22Rv1 (cell line): Measurements from ENCODE around the gene CFAP61.

ENCODE experiments used
- H3K27ac ChIP-seq: fragments of 450-650 bp; 2 replicates; pipeline ENCODE4 v1.5.1; 2017
- ZFX ChIP-seq: fragments of 450-650 bp; IDR thresholded peaks from 2 replicates; pipeline ENCODE4 v1.6.1; 2017; ENCODE audit warnings: antibody characterized with exemption, borderline replicate concordance
- TF ChIP-seq, protein P1 (sequence below): fragments of 450-650 bp; IDR thresholded peaks from 2 replicates; pipeline ENCODE4 v1.5.1; 2017; ENCODE audit warnings: mild to moderate bottlenecking

Gene CFAP61

DNA sequence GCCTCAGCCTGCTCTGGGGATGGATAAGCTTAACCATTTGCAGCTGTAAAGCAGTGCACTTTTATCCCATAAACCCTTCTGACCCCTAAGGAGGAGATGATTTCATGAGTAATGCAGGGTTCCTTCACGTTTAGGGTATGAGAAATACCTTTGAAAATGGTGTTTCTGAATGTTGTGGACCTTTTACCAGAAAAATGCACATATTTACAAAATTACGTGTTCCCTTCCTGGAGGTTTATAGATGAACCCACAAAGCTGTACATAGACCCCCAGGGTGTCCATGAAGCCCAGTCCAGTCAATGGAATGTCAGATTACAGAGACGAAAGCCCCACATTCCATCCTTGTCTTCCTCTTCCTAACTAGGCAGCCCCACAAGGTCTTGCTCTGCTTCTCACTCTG lies 237.0 kb downstream of the CFAP61 start:
- H3K27ac ChIP-seq, result no peak overlapping the region
- TF ChIP-seq, protein P1, sequence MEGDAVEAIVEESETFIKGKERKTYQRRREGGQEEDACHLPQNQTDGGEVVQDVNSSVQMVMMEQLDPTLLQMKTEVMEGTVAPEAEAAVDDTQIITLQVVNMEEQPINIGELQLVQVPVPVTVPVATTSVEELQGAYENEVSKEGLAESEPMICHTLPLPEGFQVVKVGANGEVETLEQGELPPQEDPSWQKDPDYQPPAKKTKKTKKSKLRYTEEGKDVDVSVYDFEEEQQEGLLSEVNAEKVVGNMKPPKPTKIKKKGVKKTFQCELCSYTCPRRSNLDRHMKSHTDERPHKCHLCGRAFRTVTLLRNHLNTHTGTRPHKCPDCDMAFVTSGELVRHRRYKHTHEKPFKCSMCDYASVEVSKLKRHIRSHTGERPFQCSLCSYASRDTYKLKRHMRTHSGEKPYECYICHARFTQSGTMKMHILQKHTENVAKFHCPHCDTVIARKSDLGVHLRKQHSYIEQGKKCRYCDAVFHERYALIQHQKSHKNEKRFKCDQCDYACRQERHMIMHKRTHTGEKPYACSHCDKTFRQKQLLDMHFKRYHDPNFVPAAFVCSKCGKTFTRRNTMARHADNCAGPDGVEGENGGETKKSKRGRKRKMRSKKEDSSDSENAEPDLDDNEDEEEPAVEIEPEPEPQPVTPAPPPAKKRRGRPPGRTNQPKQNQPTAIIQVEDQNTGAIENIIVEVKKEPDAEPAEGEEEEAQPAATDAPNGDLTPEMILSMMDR, result no peak
- no peak for TF ChIP-seq ZFX

GRCh38 chr20:20292472-20292871 lies 240.1 kb downstream of the CFAP61 start:
- H3K27ac ChIP-seq, result no peak overlapping the region
- TF ChIP-seq, protein P1, result no peak
- no peak for TF ChIP-seq ZFX

DNA sequence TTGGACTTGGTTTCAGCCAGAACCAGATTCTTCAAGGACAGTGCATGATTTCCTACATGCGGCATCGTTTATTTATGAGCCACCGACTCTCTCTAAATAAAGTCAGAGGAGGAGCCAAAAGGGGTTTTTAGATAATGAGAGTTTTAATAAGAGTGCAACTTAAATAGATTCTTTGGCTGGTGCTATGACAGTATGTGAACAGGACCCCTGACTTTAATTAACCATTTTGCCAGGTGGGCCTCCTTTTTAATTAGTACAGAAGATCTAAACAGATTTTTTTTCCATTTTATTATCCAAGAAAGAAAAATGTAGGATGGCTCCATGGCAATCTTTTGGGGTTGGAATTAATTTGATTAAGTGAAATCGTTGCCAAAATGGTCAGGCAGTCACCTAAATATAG lies 240.8 kb downstream of the CFAP61 start:
- H3K27ac ChIP-seq, result no peak overlapping the region
- TF ChIP-seq, protein P1, result no peak
- TF ChIP-seq ZFX, result no peak

- H3K27ac ChIP-seq, result no peak overlapping the region
Observed at GRCh38 chr20:20293691-20294385, 241.5 kb downstream of the CFAP61 start.

GRCh38 chr20:20295621-20296498 lies 243.5 kb downstream of the CFAP61 start:
- TF ChIP-seq, protein P1, result no peak
- no peak for TF ChIP-seq ZFX
- H3K27ac ChIP-seq, result no peak overlapping the region

More at GRCh38 chr20:20293691-20294385, 241.5 kb downstream of the CFAP61 start:
- TF ChIP-seq, protein P1, result no peak
- TF ChIP-seq ZFX, result no peak

GRCh38 chr20:20297181-20297580 lies 244.8 kb downstream of the CFAP61 start:
- H3K27ac ChIP-seq, result no peak overlapping the region
- TF ChIP-seq ZFX, result no peak
- TF ChIP-seq, protein P1, result no peak

DNA sequence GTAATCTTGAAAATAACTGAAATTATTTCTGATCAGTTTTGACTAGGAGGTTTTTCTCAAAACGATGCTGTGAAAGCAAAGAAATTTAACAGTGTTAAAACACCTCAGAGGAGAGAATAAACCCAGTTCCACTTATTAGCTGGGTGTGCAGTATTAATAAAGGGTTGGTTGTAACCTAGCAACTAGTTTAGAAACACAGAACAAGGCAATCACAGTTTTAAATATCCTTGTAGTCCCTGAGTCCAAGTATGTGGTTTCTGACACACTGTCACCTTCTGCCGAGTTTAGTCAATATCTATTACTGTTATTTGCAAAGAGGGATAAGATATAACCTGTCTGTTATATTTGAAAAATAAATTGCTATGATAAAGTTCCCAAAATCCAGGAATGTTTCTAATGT lies 245.4 kb downstream of the CFAP61 start:
- H3K27ac ChIP-seq, result no peak overlapping the region
- TF ChIP-seq, protein P1, result no peak
- TF ChIP-seq ZFX, result no peak
